Stimulated activated CD8-positive, alpha-beta memory T cell treated with anti-CD3 and anti-CD28 coated beads, Interleukin-12 subunit alpha, Interleukin-12 subunit beta, amount 100 ng/mL, for 24 hours (primary cell): Measurements from ENCODE around the gene REV3L.
"Not testable (repeated sequence)": the region's sequence is repeated elsewhere in the genome, so short reads cannot be mapped to it uniquely, and the experiment has no call there.

Experiments used
- DNase-seq: peaks from one replicate; pipeline ENCODE4 v3.0.0-alpha.2; 2020; ENCODE audit errors: extremely low read depth

Gene REV3L

GRCh38 chr6:111301946-111302345 is 181.1 kb downstream of the REV3L start:
- DNase-seq = no peak

GRCh38 chr6:111300938-111301800 is 181.8 kb downstream of the REV3L start:
- DNase-seq = not testable (repeated sequence)

GRCh38 chr6:111297776-111298175 is 185.2 kb downstream of the REV3L start:
- no peak for DNase-seq

GRCh38 chr6:111294374-111294967 is 188.5 kb downstream of the REV3L start:
- no peak for DNase-seq

GRCh38 chr6:111291336-111292259 is 191.4 kb downstream of the REV3L start:
- DNase-seq = no peak

- DNase-seq = not testable (repeated sequence)
These were observed 192.2 kb downstream of the REV3L start for GRCh38 chr6:111290689-111291335.

- DNase-seq = not testable (repeated sequence)
These were observed 198.7 kb downstream of the REV3L start for GRCh38 chr6:111284356-111284755.

GRCh38 chr6:111283707-111284106 is 199.3 kb downstream of the REV3L start:
- DNase-seq = no peak

- DNase-seq = no peak
These were observed 200.5 kb downstream of the REV3L start for GRCh38 chr6:111282515-111282914.

GRCh38 chr6:111280445-111280955 is 202.5 kb downstream of the REV3L start:
- DNase-seq = no peak

GRCh38 chr6:111278731-111279130 is 204.3 kb downstream of the REV3L start:
- no peak for DNase-seq

GRCh38 chr6:111277819-111278218 is 205.2 kb downstream of the REV3L start:
- DNase-seq = no peak

- DNase-seq = no peak
These were observed 206.3 kb downstream of the REV3L start for GRCh38 chr6:111276736-111277135.

- DNase-seq = no peak
These were observed 206.7 kb downstream of the REV3L start for GRCh38 chr6:111276335-111276734.

- no peak for DNase-seq
These were observed 208.3 kb downstream of the REV3L start for GRCh38 chr6:111274593-111275217.

- DNase-seq = no peak
These were observed 212.9 kb downstream of the REV3L start for GRCh38 chr6:111270121-111270520.

- no peak for DNase-seq
These were observed 213.5 kb downstream of the REV3L start for GRCh38 chr6:111269401-111269970.

- DNase-seq = no peak
These were observed 215.2 kb downstream of the REV3L start for GRCh38 chr6:111267764-111268333.

GRCh38 chr6:111266276-111266675 is 216.7 kb downstream of the REV3L start:
- DNase-seq = no peak

GRCh38 chr6:111265842-111266241 is 217.2 kb downstream of the REV3L start:
- no peak for DNase-seq
